SK-N-SH treated with all-trans-retinoic acid at 6 μM for 48 hours (cell line): ENCODE data around the gene ERP27.

Experiments
- ATAC-seq: fragments of 200-7000 bp; cut with Tn5 transposase; 3 replicates; pipeline ENCODE4 v1.9.1; 2020; ENCODE audit warnings: mild to moderate bottlenecking, moderate library complexity
- ARNTL ChIP-seq: fragments of 450-650 bp; formaldehyde crosslinking; IDR thresholded peaks from 2 replicates; pipeline ENCODE4 v1.5.0; 2020; ENCODE audit warnings: low read depth, mild to moderate bottlenecking, moderate library complexity, borderline replicate concordance
- BACH2 ChIP-seq: fragments of 250-450 bp; sonication (Bioruptor Pico); IDR thresholded peaks from 2 replicates; pipeline ENCODE4 v1.9.0; 2021; ENCODE audit warnings: mild to moderate bottlenecking, borderline replicate concordance
- CSDC2 ChIP-seq: fragments of 250-450 bp; sonication (Bioruptor Pico); IDR thresholded peaks from 2 replicates; pipeline ENCODE4 v1.5.0; 2020; ENCODE audit warnings: mild to moderate bottlenecking, moderate library complexity
- CSRNP3 ChIP-seq: fragments of 250-450 bp; sonication (Bioruptor Pico); IDR thresholded peaks from 2 replicates; pipeline ENCODE4 v1.5.1; 2021; ENCODE audit warnings: mild to moderate bottlenecking, moderate library complexity
- ESRRG ChIP-seq: fragments of 250-450 bp; sonication (Bioruptor Pico); IDR thresholded peaks from 2 replicates; pipeline ENCODE4 v1.6.1; 2021; ENCODE audit warnings: mild to moderate bottlenecking
- GLIS3 ChIP-seq: fragments of 250-450 bp; sonication (Bioruptor Pico); IDR thresholded peaks from 2 replicates; pipeline ENCODE4 v1.5.0; 2020; ENCODE audit warnings: mild to moderate bottlenecking, moderate library complexity
- ISL1 ChIP-seq: fragments of 250-450 bp; sonication (Bioruptor Pico); IDR thresholded peaks from 2 replicates; pipeline ENCODE4 v2.1.2; 2022; ENCODE audit warnings: mild to moderate bottlenecking, moderate library complexity
- OSR1 ChIP-seq: fragments of 250-450 bp; sonication (Bioruptor Pico); IDR thresholded peaks from 2 replicates; pipeline ENCODE4 v1.8.0; 2022; ENCODE audit warnings: moderate library complexity, mild to moderate bottlenecking, inconsistent platforms
- PPARA ChIP-seq: fragments of 250-450 bp; sonication (Bioruptor Pico); IDR thresholded peaks from 2 replicates; pipeline ENCODE4 v1.5.0; 2020; ENCODE audit warnings: mild to moderate bottlenecking, borderline replicate concordance
- RARB ChIP-seq: fragments of 250-450 bp; sonication (Bioruptor Pico); IDR thresholded peaks from 2 replicates; pipeline ENCODE4 v1.8.0; 2021; ENCODE audit warnings: mild to moderate bottlenecking, moderate library complexity
- SNAI2 ChIP-seq: fragments of 250-450 bp; sonication (Bioruptor Pico); IDR thresholded peaks from 2 replicates; pipeline ENCODE4 v1.5.0; 2020; ENCODE audit warnings: mild to moderate bottlenecking, moderate library complexity
- TCF4 ChIP-seq: fragments of 250-450 bp; sonication (Bioruptor Pico); IDR thresholded peaks from 2 replicates; pipeline ENCODE4 v1.8.0; 2021; ENCODE audit warnings: mild to moderate bottlenecking, moderate library complexity, borderline replicate concordance
- TOX ChIP-seq: fragments of 250-450 bp; sonication (Bioruptor Pico); IDR thresholded peaks from 2 replicates; pipeline ENCODE4 v1.8.0; 2021; ENCODE audit warnings: mild to moderate bottlenecking, moderate library complexity, borderline replicate concordance
- ZC3H10 ChIP-seq: fragments of 250-450 bp; sonication (Bioruptor Pico); IDR thresholded peaks from 2 replicates; pipeline ENCODE4 v1.5.1; 2021; ENCODE audit warnings: mild to moderate bottlenecking, moderate library complexity
- ZFP30 ChIP-seq: fragments of 450-650 bp; formaldehyde crosslinking; IDR thresholded peaks from 2 replicates; pipeline ENCODE4 v1.5.0; 2022; ENCODE audit warnings: mild to moderate bottlenecking, moderate library complexity
- ZNF565 ChIP-seq: fragments of 450-650 bp; formaldehyde crosslinking; conservative IDR thresholded peaks from 2 replicates; pipeline ENCODE4 v1.5.0; 2020; ENCODE audit warnings: low read depth, mild to moderate bottlenecking, moderate library complexity
- ZNF70 ChIP-seq: fragments of 450-650 bp; formaldehyde crosslinking; IDR thresholded peaks from 2 replicates; pipeline ENCODE4 v1.5.0; 2020; ENCODE audit warnings: mild to moderate bottlenecking, moderate library complexity
- ZNF8 ChIP-seq: fragments of 450-650 bp; formaldehyde crosslinking; IDR thresholded peaks from 2 replicates; pipeline ENCODE4 v1.5.0; 2020; ENCODE audit warnings: mild to moderate bottlenecking, moderate library complexity
- TF ChIP-seq, protein P1 (sequence below): fragments of 250-450 bp; sonication (Bioruptor Pico); IDR thresholded peaks from 2 replicates; pipeline ENCODE4 v1.5.0; 2020; ENCODE audit warnings: mild to moderate bottlenecking, moderate library complexity
- TF ChIP-seq, protein P2 (sequence below): fragments of 250-450 bp; sonication (Bioruptor Pico); IDR thresholded peaks from 2 replicates; pipeline ENCODE4 v1.5.1; 2020; ENCODE audit warnings: low read depth, mild to moderate bottlenecking, moderate library complexity
- TF ChIP-seq, protein P3 (sequence below): fragments of 250-450 bp; sonication (Bioruptor Pico); IDR thresholded peaks from 2 replicates; pipeline ENCODE4 v1.8.0; 2020; ENCODE audit warnings: mild to moderate bottlenecking, moderate library complexity, borderline replicate concordance

The ERP27 gene

GRCh38 chr12:14968478-14968877 lies 30.1 kb upstream of the ERP27 start:
- no peak for ATAC-seq
- no peak for TF ChIP-seq BACH2
- TF ChIP-seq TOX (CRISPR knock-in tag), result no peak
- TF ChIP-seq GLIS3 (CRISPR knock-in tag), result no peak
- TF ChIP-seq, protein P1, sequence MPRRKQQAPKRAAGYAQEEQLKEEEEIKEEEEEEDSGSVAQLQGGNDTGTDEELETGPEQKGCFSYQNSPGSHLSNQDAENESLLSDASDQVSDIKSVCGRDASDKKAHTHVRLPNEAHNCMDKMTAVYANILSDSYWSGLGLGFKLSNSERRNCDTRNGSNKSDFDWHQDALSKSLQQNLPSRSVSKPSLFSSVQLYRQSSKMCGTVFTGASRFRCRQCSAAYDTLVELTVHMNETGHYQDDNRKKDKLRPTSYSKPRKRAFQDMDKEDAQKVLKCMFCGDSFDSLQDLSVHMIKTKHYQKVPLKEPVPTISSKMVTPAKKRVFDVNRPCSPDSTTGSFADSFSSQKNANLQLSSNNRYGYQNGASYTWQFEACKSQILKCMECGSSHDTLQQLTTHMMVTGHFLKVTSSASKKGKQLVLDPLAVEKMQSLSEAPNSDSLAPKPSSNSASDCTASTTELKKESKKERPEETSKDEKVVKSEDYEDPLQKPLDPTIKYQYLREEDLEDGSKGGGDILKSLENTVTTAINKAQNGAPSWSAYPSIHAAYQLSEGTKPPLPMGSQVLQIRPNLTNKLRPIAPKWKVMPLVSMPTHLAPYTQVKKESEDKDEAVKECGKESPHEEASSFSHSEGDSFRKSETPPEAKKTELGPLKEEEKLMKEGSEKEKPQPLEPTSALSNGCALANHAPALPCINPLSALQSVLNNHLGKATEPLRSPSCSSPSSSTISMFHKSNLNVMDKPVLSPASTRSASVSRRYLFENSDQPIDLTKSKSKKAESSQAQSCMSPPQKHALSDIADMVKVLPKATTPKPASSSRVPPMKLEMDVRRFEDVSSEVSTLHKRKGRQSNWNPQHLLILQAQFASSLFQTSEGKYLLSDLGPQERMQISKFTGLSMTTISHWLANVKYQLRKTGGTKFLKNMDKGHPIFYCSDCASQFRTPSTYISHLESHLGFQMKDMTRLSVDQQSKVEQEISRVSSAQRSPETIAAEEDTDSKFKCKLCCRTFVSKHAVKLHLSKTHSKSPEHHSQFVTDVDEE (CRISPR knock-in tag), result no peak
- TF ChIP-seq, all 23 proteins: peak for 0

GRCh38 chr12:14965221-14965620 lies 26.9 kb upstream of the ERP27 start:
- no peak for ATAC-seq
- no peak for TF ChIP-seq TCF4 (CRISPR knock-in tag)
- no peak for TF ChIP-seq SNAI2
- TF ChIP-seq, protein P1 (CRISPR knock-in tag), result no peak
- no peak for TF ChIP-seq CSDC2
- no peak for TF ChIP-seq OSR1 (CRISPR knock-in tag)
- TF ChIP-seq TOX (CRISPR knock-in tag), result no peak
- TF ChIP-seq ZNF565 (CRISPR knock-in tag), result no peak
- TF ChIP-seq CSRNP3, result no peak
- TF ChIP-seq RARB, result no peak
- TF ChIP-seq ZFP30 (CRISPR knock-in tag), result no peak
- no peak for TF ChIP-seq ZNF8 (CRISPR knock-in tag)
- no peak for TF ChIP-seq ZNF70 (CRISPR knock-in tag)

GRCh38 chr12:14964406-14964805 lies 26.1 kb upstream of the ERP27 start:
- ATAC-seq, result no peak
- TF ChIP-seq ISL1 (CRISPR knock-in tag) (no peak), GLIS3 (CRISPR knock-in tag) (no peak)
- TF ChIP-seq, protein P1 (CRISPR knock-in tag), result no peak

GRCh38 chr12:14963520-14963919 lies 25.2 kb upstream of the ERP27 start:
- no peak for TF ChIP-seq ZNF565 (CRISPR knock-in tag)
- TF ChIP-seq, all 23 proteins: peak for 0

DNA sequence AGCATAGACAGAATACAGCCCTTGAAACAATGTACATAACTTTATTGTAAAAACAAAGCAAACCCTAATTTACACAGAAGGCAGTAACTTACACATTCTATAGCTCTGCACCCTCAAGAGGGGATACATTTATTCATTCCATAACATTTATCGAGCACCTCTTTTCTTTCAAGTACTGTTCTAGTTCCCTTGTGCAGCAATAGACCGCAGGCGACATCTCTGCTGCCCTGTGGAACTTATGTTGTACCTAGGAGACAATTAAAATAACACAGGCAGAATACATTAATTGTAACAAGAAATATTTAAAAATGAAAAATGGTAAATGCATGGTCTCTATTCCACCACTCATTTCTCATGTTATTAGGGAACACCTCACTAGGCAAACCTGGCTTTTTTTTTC lies 24.5 kb upstream of the ERP27 start:
- ATAC-seq, result no peak
- TF ChIP-seq ZNF8 (CRISPR knock-in tag), result no peak
- no peak for TF ChIP-seq ARNTL (CRISPR knock-in tag)
- TF ChIP-seq, protein P2, sequence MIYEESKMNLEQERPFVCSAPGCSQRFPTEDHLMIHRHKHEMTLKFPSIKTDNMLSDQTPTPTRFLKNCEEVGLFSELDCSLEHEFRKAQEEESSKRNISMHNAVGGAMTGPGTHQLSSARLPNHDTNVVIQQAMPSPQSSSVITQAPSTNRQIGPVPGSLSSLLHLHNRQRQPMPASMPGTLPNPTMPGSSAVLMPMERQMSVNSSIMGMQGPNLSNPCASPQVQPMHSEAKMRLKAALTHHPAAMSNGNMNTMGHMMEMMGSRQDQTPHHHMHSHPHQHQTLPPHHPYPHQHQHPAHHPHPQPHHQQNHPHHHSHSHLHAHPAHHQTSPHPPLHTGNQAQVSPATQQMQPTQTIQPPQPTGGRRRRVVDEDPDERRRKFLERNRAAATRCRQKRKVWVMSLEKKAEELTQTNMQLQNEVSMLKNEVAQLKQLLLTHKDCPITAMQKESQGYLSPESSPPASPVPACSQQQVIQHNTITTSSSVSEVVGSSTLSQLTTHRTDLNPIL (CRISPR knock-in tag), result no peak
- TF ChIP-seq TCF4 (CRISPR knock-in tag), result no peak
- no peak for TF ChIP-seq GLIS3 (CRISPR knock-in tag)
- TF ChIP-seq TOX (CRISPR knock-in tag), result no peak
- TF ChIP-seq PPARA, result no peak
- TF ChIP-seq RARB, result no peak
- TF ChIP-seq ZFP30 (CRISPR knock-in tag), result no peak
- TF ChIP-seq ZC3H10 (CRISPR knock-in tag), result no peak
- TF ChIP-seq OSR1 (CRISPR knock-in tag), result no peak
- no peak for TF ChIP-seq BACH2
- TF ChIP-seq ZNF565 (CRISPR knock-in tag), result no peak
- TF ChIP-seq, protein P3, sequence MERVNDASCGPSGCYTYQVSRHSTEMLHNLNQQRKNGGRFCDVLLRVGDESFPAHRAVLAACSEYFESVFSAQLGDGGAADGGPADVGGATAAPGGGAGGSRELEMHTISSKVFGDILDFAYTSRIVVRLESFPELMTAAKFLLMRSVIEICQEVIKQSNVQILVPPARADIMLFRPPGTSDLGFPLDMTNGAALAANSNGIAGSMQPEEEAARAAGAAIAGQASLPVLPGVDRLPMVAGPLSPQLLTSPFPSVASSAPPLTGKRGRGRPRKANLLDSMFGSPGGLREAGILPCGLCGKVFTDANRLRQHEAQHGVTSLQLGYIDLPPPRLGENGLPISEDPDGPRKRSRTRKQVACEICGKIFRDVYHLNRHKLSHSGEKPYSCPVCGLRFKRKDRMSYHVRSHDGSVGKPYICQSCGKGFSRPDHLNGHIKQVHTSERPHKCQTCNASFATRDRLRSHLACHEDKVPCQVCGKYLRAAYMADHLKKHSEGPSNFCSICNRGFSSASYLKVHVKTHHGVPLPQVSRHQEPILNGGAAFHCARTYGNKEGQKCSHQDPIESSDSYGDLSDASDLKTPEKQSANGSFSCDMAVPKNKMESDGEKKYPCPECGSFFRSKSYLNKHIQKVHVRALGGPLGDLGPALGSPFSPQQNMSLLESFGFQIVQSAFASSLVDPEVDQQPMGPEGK (CRISPR knock-in tag), result no peak
- no peak for TF ChIP-seq ESRRG (CRISPR knock-in tag)

More at GRCh38 chr12:14963520-14963919, 25.2 kb upstream of the ERP27 start:
- ATAC-seq, result no peak
